HepG2 (cell line): ENCODE measurements around the gene ANLN.

Experiments
- CTCF ChIP-seq: sonication (generic); formaldehyde crosslinking; IDR thresholded peaks from 2 replicates; pipeline ENCODE4 v1.5.0; 2020; ENCODE audit warnings: mild to moderate bottlenecking, missing genetic modification reagents, moderate library complexity
- HNRNPL ChIP-seq: fragments of 200-400 bp; formaldehyde crosslinking; IDR thresholded peaks from 2 replicates; pipeline ENCODE4 v1.6.1; 2017; ENCODE audit warnings: mild to moderate bottlenecking, low read depth, low read length
- POLR2A ChIP-seq, 2 experiments: IDR thresholded peaks; 2 replicates each; pipeline ENCODE4 v1.6.1; 2011; ENCODE audit warnings: low read depth in 2 of 2, low read length in 2 of 2, mild to moderate bottlenecking in 1 of 2, moderate library complexity in 1 of 2; ENCODE audit not compliant: insufficient read depth in 1 of 2
- YY1 ChIP-seq: IDR thresholded peaks from 2 replicates; pipeline ENCODE4 v1.6.1; 2011; ENCODE audit warnings: low read length, low read depth, moderate library complexity, mild to moderate bottlenecking; ENCODE audit not compliant: insufficient read depth, insufficient replicate concordance
- ZFP37 ChIP-seq: sonication (generic); formaldehyde crosslinking; IDR thresholded peaks from 2 replicates; pipeline ENCODE4 v1.4.0; 2020; ENCODE audit warnings: missing genetic modification reagents, borderline replicate concordance
- ZKSCAN5 ChIP-seq: sonication (generic); formaldehyde crosslinking; IDR thresholded peaks from 2 replicates; pipeline ENCODE4 v1.5.1; 2020; ENCODE audit warnings: mild to moderate bottlenecking, missing genetic modification reagents
- ZNF766 ChIP-seq: sonication (generic); formaldehyde crosslinking; IDR thresholded peaks from 2 replicates; pipeline ENCODE4 v1.5.0; 2020; ENCODE audit warnings: missing genetic modification reagents, borderline replicate concordance
- ZNF780A ChIP-seq: sonication (generic); formaldehyde crosslinking; IDR thresholded peaks from 2 replicates; pipeline ENCODE4 v1.8.0; 2022; ENCODE audit warnings: mild to moderate bottlenecking, missing genetic modification reagents, moderate library complexity

- TF ChIP-seq ZKSCAN5 (no peak), ZNF780A (CRISPR knock-in tag) (no peak), POLR2A (IDR thresholded peaks at IDR 0.05; ENCODE audit: insufficient read depth in 1 of 2, low read depth in 2 of 2, low read length in 2 of 2) (no peak), CTCF (CRISPR knock-in tag) (no peak), YY1 (no peak), ZNF766 (CRISPR knock-in tag) (no peak), ZFP37 (no peak), HNRNPL (no peak)
These were observed 89.1 kb downstream of the ANLN start for GRCh38 chr7:36478745-36479144.
